Measurements from ENCODE around the gene GBE1.

DNA sequence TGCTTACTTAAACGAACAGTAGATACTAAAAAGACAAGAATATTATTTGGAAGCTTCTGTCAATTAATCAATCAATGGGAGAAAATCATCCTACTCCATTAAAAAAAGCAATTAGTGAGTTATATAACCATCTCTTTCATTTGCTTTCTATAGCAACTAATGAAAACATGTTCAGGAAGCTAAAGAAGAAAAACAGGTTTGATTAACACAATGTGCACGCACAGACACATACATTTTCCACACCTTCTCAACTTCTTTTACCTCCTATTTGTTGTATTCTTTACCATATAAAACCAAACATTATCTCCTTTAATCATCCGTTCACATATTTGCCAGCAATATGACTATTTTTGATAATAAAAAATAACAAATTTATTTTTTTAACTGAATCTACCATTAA, 111.3 kb downstream of the GBE1 start:
- TF ChIP-seq, protein P1, sequence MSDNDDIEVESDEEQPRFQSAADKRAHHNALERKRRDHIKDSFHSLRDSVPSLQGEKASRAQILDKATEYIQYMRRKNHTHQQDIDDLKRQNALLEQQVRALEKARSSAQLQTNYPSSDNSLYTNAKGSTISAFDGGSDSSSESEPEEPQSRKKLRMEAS (IDR thresholded peaks at IDR 0.05; ENCODE audit: low read depth): no peak
- TF ChIP-seq, protein P2, sequence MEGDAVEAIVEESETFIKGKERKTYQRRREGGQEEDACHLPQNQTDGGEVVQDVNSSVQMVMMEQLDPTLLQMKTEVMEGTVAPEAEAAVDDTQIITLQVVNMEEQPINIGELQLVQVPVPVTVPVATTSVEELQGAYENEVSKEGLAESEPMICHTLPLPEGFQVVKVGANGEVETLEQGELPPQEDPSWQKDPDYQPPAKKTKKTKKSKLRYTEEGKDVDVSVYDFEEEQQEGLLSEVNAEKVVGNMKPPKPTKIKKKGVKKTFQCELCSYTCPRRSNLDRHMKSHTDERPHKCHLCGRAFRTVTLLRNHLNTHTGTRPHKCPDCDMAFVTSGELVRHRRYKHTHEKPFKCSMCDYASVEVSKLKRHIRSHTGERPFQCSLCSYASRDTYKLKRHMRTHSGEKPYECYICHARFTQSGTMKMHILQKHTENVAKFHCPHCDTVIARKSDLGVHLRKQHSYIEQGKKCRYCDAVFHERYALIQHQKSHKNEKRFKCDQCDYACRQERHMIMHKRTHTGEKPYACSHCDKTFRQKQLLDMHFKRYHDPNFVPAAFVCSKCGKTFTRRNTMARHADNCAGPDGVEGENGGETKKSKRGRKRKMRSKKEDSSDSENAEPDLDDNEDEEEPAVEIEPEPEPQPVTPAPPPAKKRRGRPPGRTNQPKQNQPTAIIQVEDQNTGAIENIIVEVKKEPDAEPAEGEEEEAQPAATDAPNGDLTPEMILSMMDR (IDR thresholded peaks at IDR 0.05): no peak
- TF ChIP-seq YY1 (IDR thresholded peaks at IDR 0.05; ENCODE audit: low read depth): no peak
- no peak for TF ChIP-seq TAF1 (IDR thresholded peaks at IDR 0.05; ENCODE audit: borderline replicate concordance, low read depth, low read length)
- TF ChIP-seq SMC3 (IDR thresholded peaks at IDR 0.05; ENCODE audit: low read depth, low read length): no peak
- no peak for TF ChIP-seq SIN3A (IDR thresholded peaks at IDR 0.05; ENCODE audit: borderline replicate concordance, low read depth, low read length)
- TF ChIP-seq POLR2AphosphoS5 (IDR thresholded peaks at IDR 0.05; ENCODE audit: low read depth, low read length): no peak
- TF ChIP-seq EZH2phosphoT487 (IDR thresholded peaks at IDR 0.05; ENCODE audit: borderline replicate concordance, low read depth): no peak
- TF ChIP-seq RAD21 (IDR thresholded peaks at IDR 0.05; ENCODE audit: low read length): no peak
